Osteoblast (primary cell): ENCODE measurements around the gene ZNF366. TPM values are rescaled to one million over a fixed set of nuclear protein-coding genes. Genes with fewer than 3 reads are reported as not detected.
A peak's percentile ranks its signal among the peaks of the same experiment; 100 is the strongest.

Experiments
- DNase-seq: peaks from one replicate; pipeline ENCODE4 v3.0.0; 2011; ENCODE audit warnings: low spot score, mixed read lengths; ENCODE audit not compliant: insufficient read length; ENCODE audit errors: missing footprints
- H2AFZ ChIP-seq: 2 replicates; pipeline ENCODE4 v1.6.0; 2011; ENCODE audit warnings: mild to moderate bottlenecking, low read length
- H3K27ac ChIP-seq: 2 replicates; pipeline ENCODE4 v1.5.1; 2011; ENCODE audit warnings: mild to moderate bottlenecking, low read depth, low read length, moderate library complexity
- H3K27me3 ChIP-seq: 2 replicates; pipeline ENCODE4 v1.6.0; 2012; ENCODE audit warnings: mild to moderate bottlenecking, control low read depth, inconsistent platforms, low read length, moderate library complexity; ENCODE audit not compliant: insufficient read depth
- H3K36me3 ChIP-seq: 2 replicates; pipeline ENCODE4 v1.5.1; 2011; ENCODE audit warnings: mild to moderate bottlenecking, low read length, control low read depth, moderate library complexity; ENCODE audit not compliant: insufficient read depth
- H3K4me1 ChIP-seq: 2 replicates; pipeline ENCODE4 v1.5.1; 2011; ENCODE audit warnings: mild to moderate bottlenecking, low read length, control low read depth, moderate library complexity; ENCODE audit not compliant: insufficient read depth
- H3K4me2 ChIP-seq: 2 replicates; pipeline ENCODE4 v1.6.0; 2011; ENCODE audit warnings: mild to moderate bottlenecking, low read length; ENCODE audit not compliant: insufficient read depth
- H3K4me3 ChIP-seq: fragments of 200-600 bp; sonication (generic); 3 replicates; pipeline ENCODE4 v1.5.1; 2012; ENCODE audit warnings: mild to moderate bottlenecking, low read length, inconsistent platforms; ENCODE audit not compliant: insufficient read depth
- H3K79me2 ChIP-seq: 2 replicates; pipeline ENCODE4 v1.6.0; 2012; ENCODE audit warnings: mild to moderate bottlenecking, low read length, control low read depth, inconsistent platforms; ENCODE audit not compliant: insufficient read depth
- H3K9me3 ChIP-seq: 2 replicates; pipeline ENCODE4 v1.5.1; 2011; ENCODE audit warnings: low read depth, low read length, control low read depth
- H4K20me1 ChIP-seq: 2 replicates; pipeline ENCODE4 v1.6.0; 2012; ENCODE audit warnings: mild to moderate bottlenecking, low read length, control low read depth; ENCODE audit not compliant: insufficient read depth
- CTCF ChIP-seq: IDR thresholded peaks from 2 replicates; pipeline ENCODE4 v1.5.1; 2011; ENCODE audit warnings: mild to moderate bottlenecking, low read depth, low read length, moderate library complexity; ENCODE audit errors: extremely low read depth
- total RNA-seq: library from RNA; depleted of rRNA; stranded (reverse); fragments of >200 nt; gene quantifications from 2 replicates; pipeline ENCODE4 v1.2.3, GENCODE V29; 2012

The ZNF366 gene
- total RNA-seq, 1 donor, result not detected

GRCh38 chr5:72476721-72477120 is 30.5 kb downstream of the ZNF366 start:
- Histone ChIP-seq H3K4me2 (no peak overlapping the region), H4K20me1 (no peaks in the 10 kb centered on the region), H3K4me1 (peaks cover 30% of the 10 kb centered on the region), H2AFZ (no peak overlapping the region), H3K27me3 (no peaks in the 10 kb centered on the region), H3K9me3 (no peaks in the 10 kb centered on the region), H3K27ac (no peak overlapping the region), H3K79me2 (no peaks in the 10 kb centered on the region), H3K4me3 (no peak overlapping the region), H3K36me3 (no peaks in the 10 kb centered on the region)
- no peak for TF ChIP-seq CTCF
- no peak for DNase-seq

- Histone ChIP-seq H3K79me2 (no peaks in the 10 kb centered on the region), H3K36me3 (no peaks in the 10 kb centered on the region), H3K27me3 (no peaks in the 10 kb centered on the region), H3K27ac (no peak overlapping the region), H3K4me3 (no peak overlapping the region), H3K4me1 (peaks cover 34% of the 10 kb centered on the region), H3K4me2 (no peak overlapping the region), H2AFZ (no peak overlapping the region), H3K9me3 (no peaks in the 10 kb centered on the region), H4K20me1 (no peaks in the 10 kb centered on the region)
- no peak for TF ChIP-seq CTCF
- DNase-seq, result no peak
Measured at GRCh38 chr5:72476275-72476674, 30.9 kb downstream of the ZNF366 start.

GRCh38 chr5:72474516-72474915 is 32.7 kb downstream of the ZNF366 start:
- Histone ChIP-seq H3K79me2 (no peaks in the 10 kb centered on the region), H3K36me3 (no peaks in the 10 kb centered on the region), H3K9me3 (no peaks in the 10 kb centered on the region), H3K27ac (no peak overlapping the region), H3K27me3 (no peaks in the 10 kb centered on the region), H3K4me1 (peaks cover 46% of the 10 kb centered on the region), H3K4me3 (no peak overlapping the region), H4K20me1 (no peaks in the 10 kb centered on the region), H3K4me2 (no peak overlapping the region), H2AFZ (no peak overlapping the region)
- no peak for DNase-seq
- no peak for TF ChIP-seq CTCF

- H3K27me3 ChIP-seq, result no peaks in the 10 kb centered on the region
- no peak overlapping the region for H3K27ac ChIP-seq
- H3K4me2 ChIP-seq, result no peak overlapping the region
- no peak overlapping the region for H3K4me3 ChIP-seq
- no peaks in the 10 kb centered on the region for H4K20me1 ChIP-seq
- H2AFZ ChIP-seq, result peak overlapping the region; percentile 27
- no peaks in the 10 kb centered on the region for H3K36me3 ChIP-seq
- no peaks in the 10 kb centered on the region for H3K79me2 ChIP-seq
- no peak for DNase-seq
- no peak for TF ChIP-seq CTCF
- H3K9me3 ChIP-seq, result no peaks in the 10 kb centered on the region
- H3K4me1 ChIP-seq, result peaks cover 46% of the 10 kb centered on the region
Measured at GRCh38 chr5:72474046-72474500, 33.1 kb downstream of the ZNF366 start.
